CD4-positive, alpha-beta T cell (primary cell): ENCODE measurements around the gene ZNF681. TPM values are rescaled to one million over a fixed set of nuclear protein-coding genes. Genes with fewer than 3 reads are reported as not detected.

Source experiments
- ATAC-seq: fragments of 200-7000 bp; cut with Tn5 transposase; one replicate; pipeline ENCODE4 v1.10.0; 2022; ENCODE audit warnings: mild to moderate bottlenecking; ENCODE audit not compliant: poor library complexity
- CTCF ChIA-PET: fragments of 350-600 bp; sonication (Branson Sonifier 250); formaldehyde crosslinking; loops from one replicate; lab custom pipeline; 2021; ENCODE audit warnings: antibody characterized with exemption, inconsistent platforms; lab: Charles Lee
- POLR2A ChIA-PET: fragments of 350-600 bp; sonication (Branson Sonifier 250); formaldehyde crosslinking; loops from one replicate; lab custom pipeline; 2021; ENCODE audit warnings: antibody characterized with exemption, inconsistent platforms; lab: Charles Lee
- DNase-seq, 14 experiments: peaks; one replicate each; pipeline ENCODE4 v3.0.0-alpha.2; 2013 to 2020; ENCODE audit warnings: mixed read lengths in 2 of 14
- H3K27ac ChIP-seq, 2 donors: one replicate each; pipeline versions ENCODE4 v1.5.1 to v1.7.0; 2013; ENCODE audit warnings: low read length in 2 of 2, low read depth in 1 of 2, mild to moderate bottlenecking in 1 of 2
- H3K27me3 ChIP-seq, 2 experiments: 1 replicate in 1 of 2; 2 replicates in 1 of 2; pipeline versions ENCODE4 v1.6.1 to v1.7.0; 2013; ENCODE audit warnings: low read length in 2 of 2, control low read depth in 1 of 2, mild to moderate bottlenecking in 1 of 2, moderate library complexity in 1 of 2; ENCODE audit not compliant: insufficient read depth in 2 of 2, control insufficient read depth in 1 of 2
- H3K36me3 ChIP-seq: one replicate; pipeline ENCODE4 v1.6.1; 2013; ENCODE audit warnings: low read length, control low read depth; ENCODE audit not compliant: insufficient read depth
- H3K4me1 ChIP-seq: one replicate; pipeline ENCODE4 v1.6.1; 2013; ENCODE audit warnings: low read length, control low read depth; ENCODE audit not compliant: insufficient read depth
- H3K4me3 ChIP-seq: one replicate; pipeline ENCODE4 v1.5.1; 2013; ENCODE audit warnings: mild to moderate bottlenecking, low read length, moderate library complexity
- H3K9me3 ChIP-seq, 2 experiments: 1 replicate in 1 of 2; 2 replicates in 1 of 2; pipeline versions ENCODE4 v1.6.1 to v1.7.0; 2013; ENCODE audit warnings: low read length in 2 of 2, mild to moderate bottlenecking in 2 of 2, control low read depth in 1 of 2, moderate library complexity in 1 of 2; ENCODE audit not compliant: control insufficient read depth in 1 of 2, insufficient read depth in 1 of 2
- H3K27ac Mint-ChIP-seq: one replicate; pipeline ENCODE4 v1.8.0; 2020; ENCODE audit warnings: mixed read lengths
- H3K27me3 Mint-ChIP-seq: one replicate; pipeline ENCODE4 v1.8.0; 2021; ENCODE audit warnings: mixed read lengths
- H3K36me3 Mint-ChIP-seq: one replicate; pipeline ENCODE4 v1.8.0; 2021; ENCODE audit warnings: low read depth, mixed read lengths
- H3K4me1 Mint-ChIP-seq: one replicate; pipeline ENCODE4 v1.8.0; 2021; ENCODE audit warnings: low read depth, mixed read lengths
- H3K4me3 Mint-ChIP-seq: one replicate; pipeline ENCODE4 v1.8.0; 2020; ENCODE audit warnings: mild to moderate bottlenecking, mixed read lengths
- H3K9me3 Mint-ChIP-seq: one replicate; pipeline ENCODE4 v1.8.0; 2020; ENCODE audit warnings: mixed read lengths
- intact Hi-C, 2 experiments: fragments of 100-400 bp; cut with DNase I in 1 of 2; cut with micrococcal nuclease in 1 of 2; formaldehyde crosslinking; loops; one replicate each; pipeline versions ENCODE4 v1.15.1 to v1.9.0; 2023 to 2025; cut with DNase I, micrococcal nuclease
- total RNA-seq, 174 experiments: library from RNA in 2 of 174; stranded (reverse) in 2 of 174; gene quantifications; one replicate each; pipeline ENCODE4 v1.2.3 and lab custom pipeline; 2021 to 2026
- TF ChIP-seq, protein P1 (sequence below): fragments of 200-600 bp; IDR thresholded peaks from one replicate; pipeline ENCODE4 v1.8.0; 2022; ENCODE audit warnings: antibody characterized with exemption, mild to moderate bottlenecking

The ZNF681 gene
- total RNA-seq, 2 experiments from 2014 or later, result 1.6 to 2.6 TPM

DNA sequence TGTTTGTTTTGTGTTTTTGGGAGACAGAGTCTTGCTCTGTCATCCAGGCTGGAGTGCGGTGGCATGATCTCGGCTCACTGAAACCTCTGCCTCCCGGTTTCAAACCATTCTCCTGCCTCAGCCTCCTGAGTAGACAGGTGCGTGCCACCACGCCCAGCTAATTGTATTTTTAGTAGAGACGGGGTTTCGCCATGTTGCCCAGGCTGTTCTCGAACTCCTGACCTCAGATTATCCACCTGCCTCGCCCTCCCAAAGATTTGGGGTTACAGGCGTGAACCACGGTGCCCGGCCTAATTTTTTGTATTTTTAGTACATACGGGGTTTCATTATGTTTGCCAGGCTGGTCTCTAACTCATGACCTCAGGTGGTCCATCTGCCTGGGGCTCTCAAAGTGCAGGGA is 8.3 kb upstream of the ZNF681 start:
- H3K4me3 Mint-ChIP-seq, result no peak overlapping the region
- no peak overlapping the region for H3K27ac Mint-ChIP-seq
- intact Hi-C loops, result loop anchor here in 1 of 2 experiments (10.0 kb wide), 1 partner anchor 1132 kb away; the partner anchor contains the start of gene ZNF492
- H3K4me1 Mint-ChIP-seq, result peaks cover 39% of the 10 kb centered on the region
- H3K27me3 ChIP-seq, result no peaks in the 10 kb centered on the region
- POLR2A ChIA-PET, result no interaction called here
- H3K36me3 Mint-ChIP-seq, result peaks cover 53% of the 10 kb centered on the region
- peaks cover 0 to 4% of the 10 kb centered on the region in 2 experiments for H3K9me3 ChIP-seq
- CTCF ChIA-PET, result no interaction called here
- TF ChIP-seq, protein P1, sequence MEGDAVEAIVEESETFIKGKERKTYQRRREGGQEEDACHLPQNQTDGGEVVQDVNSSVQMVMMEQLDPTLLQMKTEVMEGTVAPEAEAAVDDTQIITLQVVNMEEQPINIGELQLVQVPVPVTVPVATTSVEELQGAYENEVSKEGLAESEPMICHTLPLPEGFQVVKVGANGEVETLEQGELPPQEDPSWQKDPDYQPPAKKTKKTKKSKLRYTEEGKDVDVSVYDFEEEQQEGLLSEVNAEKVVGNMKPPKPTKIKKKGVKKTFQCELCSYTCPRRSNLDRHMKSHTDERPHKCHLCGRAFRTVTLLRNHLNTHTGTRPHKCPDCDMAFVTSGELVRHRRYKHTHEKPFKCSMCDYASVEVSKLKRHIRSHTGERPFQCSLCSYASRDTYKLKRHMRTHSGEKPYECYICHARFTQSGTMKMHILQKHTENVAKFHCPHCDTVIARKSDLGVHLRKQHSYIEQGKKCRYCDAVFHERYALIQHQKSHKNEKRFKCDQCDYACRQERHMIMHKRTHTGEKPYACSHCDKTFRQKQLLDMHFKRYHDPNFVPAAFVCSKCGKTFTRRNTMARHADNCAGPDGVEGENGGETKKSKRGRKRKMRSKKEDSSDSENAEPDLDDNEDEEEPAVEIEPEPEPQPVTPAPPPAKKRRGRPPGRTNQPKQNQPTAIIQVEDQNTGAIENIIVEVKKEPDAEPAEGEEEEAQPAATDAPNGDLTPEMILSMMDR, result no peak
- H3K9me3 Mint-ChIP-seq, result no peaks in the 10 kb centered on the region
- no peak overlapping the region for H3K27ac ChIP-seq
- peaks cover 13% of the 10 kb centered on the region for H3K4me1 ChIP-seq
- H3K36me3 ChIP-seq, result no peaks in the 10 kb centered on the region
- no peak for DNase-seq
- ATAC-seq, result no peak
- H3K4me3 ChIP-seq, result no peak overlapping the region
- no peaks in the 10 kb centered on the region for H3K27me3 Mint-ChIP-seq

DNA sequence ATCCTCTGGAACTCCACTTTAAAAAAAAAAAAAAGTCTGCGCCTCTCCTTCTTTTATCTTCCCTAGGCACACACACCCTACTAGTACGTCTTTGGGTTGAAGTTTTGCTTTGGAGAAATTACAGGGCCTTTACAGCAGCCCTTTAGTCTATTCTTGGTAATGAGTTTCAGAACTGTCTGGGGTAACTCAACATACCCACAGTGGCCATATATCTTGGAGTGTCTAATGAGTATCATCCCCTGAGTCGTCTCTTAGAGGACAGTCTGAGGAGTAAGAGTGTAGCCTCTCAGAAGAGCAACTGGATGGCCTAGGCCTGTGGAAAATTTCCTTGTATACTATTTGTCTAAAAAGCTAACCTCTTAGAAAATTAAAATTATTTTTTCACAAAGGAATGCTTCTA is 6.1 kb upstream of the ZNF681 start:
- H3K4me3 ChIP-seq, result no peak overlapping the region
- Mint-ChIP-seq H3K4me3 (peak overlapping the region; percentile 94), H3K27ac (peak overlapping the region; percentile 84), H3K9me3 (no peaks in the 10 kb centered on the region), H3K4me1 (peaks cover 40% of the 10 kb centered on the region), H3K36me3 (peaks cover 35% of the 10 kb centered on the region), H3K27me3 (no peaks in the 10 kb centered on the region)
- no peaks in the 10 kb centered on the region for H3K36me3 ChIP-seq
- intact Hi-C loops, result loop anchor here in 1 of 2 experiments (5.0 to 10.0 kb wide), 6 partner anchors 53 to 1130 kb away; partner anchors contain the start of genes ZNF492, ZNF724, ZNF726 and ZNF91
- peaks cover 17% of the 10 kb centered on the region for H3K4me1 ChIP-seq
- ATAC-seq (no peak), DNase-seq (no peak)
- POLR2A ChIA-PET, result no interaction called here
- CTCF ChIA-PET, result no interaction called here
- no peak overlapping the region for H3K27ac ChIP-seq
- H3K27me3 ChIP-seq, result no peaks in the 10 kb centered on the region
- peaks cover 0 to 4% of the 10 kb centered on the region in 2 experiments for H3K9me3 ChIP-seq
- TF ChIP-seq, protein P1, result no peak

DNA sequence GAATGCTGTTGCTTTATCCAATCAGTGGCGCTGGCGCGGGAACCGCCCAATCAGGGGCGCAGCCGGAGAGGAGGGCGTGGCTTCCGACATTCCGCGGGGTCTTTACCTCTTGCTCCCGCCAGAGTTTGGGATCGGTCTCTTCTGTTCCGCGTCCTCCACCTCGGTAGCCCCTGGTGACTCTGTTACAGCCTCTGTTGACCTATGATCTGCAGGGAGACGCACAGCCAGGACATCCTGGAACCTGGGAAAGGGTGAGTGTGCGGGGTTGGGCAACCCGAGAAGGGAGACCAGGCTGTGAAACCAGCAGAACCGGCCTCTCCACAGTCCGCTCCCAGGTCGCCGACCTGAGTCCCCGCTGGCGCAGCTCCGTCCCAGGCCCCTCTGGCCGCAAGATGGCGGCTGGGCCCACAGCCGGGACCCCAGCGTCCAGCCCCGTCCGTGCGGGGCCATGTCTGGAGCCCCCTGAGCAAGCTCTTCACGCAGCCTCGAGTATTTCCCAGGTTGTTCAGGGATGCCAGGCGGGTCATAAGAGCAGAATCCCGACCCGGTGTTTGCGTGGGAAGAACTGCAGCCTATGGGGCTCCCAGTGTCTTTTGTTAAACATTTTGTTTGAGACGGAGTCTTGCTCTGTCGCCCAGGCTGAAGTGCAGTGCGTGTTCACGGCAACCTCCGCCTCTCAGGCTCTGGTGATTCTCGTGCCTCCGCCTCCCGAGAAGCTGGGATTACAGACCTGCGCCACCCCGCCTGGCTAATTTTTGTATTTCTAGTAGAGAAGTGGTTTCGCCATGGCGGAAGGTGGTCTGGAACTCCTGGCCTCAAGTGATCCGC is 4.4 kb upstream of the ZNF681 start:
- POLR2A ChIA-PET, result interaction anchor here (0.8 to 2.4 kb wide), 8 partner anchors 37 to 513 kb away, joined by 3 to 18 read pairs (median 6); partner anchors contain the start of genes ZNF675, ZNF724, ZNF726 and ZNF91
- peaks cover 50% of the 10 kb centered on the region for H3K4me1 Mint-ChIP-seq

More for the DNA sequence above, 4.4 kb upstream of the ZNF681 start:
- Histone ChIP-seq H3K36me3 (no peaks in the 10 kb centered on the region), H3K9me3 (peaks cover 0 to 4% of the 10 kb centered on the region in 2 experiments), H3K4me1 (peaks cover 28% of the 10 kb centered on the region), H3K27ac (peak overlapping the region in 1 of 2 donors; percentile 14), H3K27me3 (no peaks in the 10 kb centered on the region), H3K4me3 (peak overlapping the region; percentile 79)
- intact Hi-C loops, result loop anchor here in 1 of 2 experiments (5.0 to 10.0 kb wide), 6 partner anchors 54 to 1128 kb away; partner anchors contain the start of genes ZNF492, ZNF724, ZNF726 and ZNF91
- Mint-ChIP-seq H3K9me3 (no peaks in the 10 kb centered on the region), H3K4me3 (peak overlapping the region; percentile 94), H3K27ac (peak overlapping the region; percentile 84), H3K27me3 (no peaks in the 10 kb centered on the region), H3K36me3 (peaks cover 33% of the 10 kb centered on the region)
- TF ChIP-seq, protein P1, result no peak
- DNase-seq (peak; percentile 72 to 90 (median 80)), ATAC-seq (peak; percentile 68)
- CTCF ChIA-PET, result interaction anchor here (0.9 to 1.2 kb wide), 2 partner anchors 9 to 36 kb away, joined by 3 to 5 read pairs; no protein-coding TSS in a partner anchor
